Measurements from ENCODE around the gene RABGAP1L.

RABGAP1L gene

DNA sequence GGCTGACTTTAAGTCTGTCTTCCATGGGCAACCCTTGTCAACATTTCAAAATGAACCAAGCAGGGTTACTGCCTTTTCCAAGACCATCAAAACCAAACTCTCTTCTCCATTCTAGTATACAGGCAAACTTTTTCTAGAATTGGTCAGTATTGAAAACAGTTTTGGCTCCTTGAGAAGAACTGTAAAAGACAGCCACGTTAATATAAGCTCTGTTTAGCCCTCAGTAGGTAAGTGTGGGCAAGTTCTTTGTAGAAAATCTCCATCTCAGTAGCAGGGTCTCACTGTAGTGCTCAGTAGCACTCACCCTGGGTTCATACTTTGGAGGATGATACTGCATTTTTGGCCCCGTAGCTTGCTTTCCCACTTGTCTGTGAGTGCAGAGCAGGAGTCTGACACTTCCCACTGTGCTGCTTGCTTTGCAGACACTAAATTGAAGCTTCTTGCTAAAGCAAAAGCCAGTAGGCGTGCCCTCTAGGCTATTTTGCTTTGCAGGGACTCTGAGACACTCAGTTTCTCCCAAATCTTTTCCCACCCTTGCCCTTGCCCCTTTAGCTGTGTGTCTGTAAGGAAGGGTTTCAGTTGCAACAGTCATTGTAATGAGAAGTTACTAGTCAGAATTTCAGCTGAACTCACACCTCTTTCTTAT, 806.2 kb downstream of the RABGAP1L start:
- TF ChIP-seq, protein P1, sequence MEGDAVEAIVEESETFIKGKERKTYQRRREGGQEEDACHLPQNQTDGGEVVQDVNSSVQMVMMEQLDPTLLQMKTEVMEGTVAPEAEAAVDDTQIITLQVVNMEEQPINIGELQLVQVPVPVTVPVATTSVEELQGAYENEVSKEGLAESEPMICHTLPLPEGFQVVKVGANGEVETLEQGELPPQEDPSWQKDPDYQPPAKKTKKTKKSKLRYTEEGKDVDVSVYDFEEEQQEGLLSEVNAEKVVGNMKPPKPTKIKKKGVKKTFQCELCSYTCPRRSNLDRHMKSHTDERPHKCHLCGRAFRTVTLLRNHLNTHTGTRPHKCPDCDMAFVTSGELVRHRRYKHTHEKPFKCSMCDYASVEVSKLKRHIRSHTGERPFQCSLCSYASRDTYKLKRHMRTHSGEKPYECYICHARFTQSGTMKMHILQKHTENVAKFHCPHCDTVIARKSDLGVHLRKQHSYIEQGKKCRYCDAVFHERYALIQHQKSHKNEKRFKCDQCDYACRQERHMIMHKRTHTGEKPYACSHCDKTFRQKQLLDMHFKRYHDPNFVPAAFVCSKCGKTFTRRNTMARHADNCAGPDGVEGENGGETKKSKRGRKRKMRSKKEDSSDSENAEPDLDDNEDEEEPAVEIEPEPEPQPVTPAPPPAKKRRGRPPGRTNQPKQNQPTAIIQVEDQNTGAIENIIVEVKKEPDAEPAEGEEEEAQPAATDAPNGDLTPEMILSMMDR (conservative IDR thresholded peaks at IDR 0.05; ENCODE audit: low read depth, low read length), result no peak
- no peak overlapping the region for H3K4me3 ChIP-seq (ENCODE audit: low read length)
- no peak for DNase-seq (ENCODE audit: low read depth)

DNA sequence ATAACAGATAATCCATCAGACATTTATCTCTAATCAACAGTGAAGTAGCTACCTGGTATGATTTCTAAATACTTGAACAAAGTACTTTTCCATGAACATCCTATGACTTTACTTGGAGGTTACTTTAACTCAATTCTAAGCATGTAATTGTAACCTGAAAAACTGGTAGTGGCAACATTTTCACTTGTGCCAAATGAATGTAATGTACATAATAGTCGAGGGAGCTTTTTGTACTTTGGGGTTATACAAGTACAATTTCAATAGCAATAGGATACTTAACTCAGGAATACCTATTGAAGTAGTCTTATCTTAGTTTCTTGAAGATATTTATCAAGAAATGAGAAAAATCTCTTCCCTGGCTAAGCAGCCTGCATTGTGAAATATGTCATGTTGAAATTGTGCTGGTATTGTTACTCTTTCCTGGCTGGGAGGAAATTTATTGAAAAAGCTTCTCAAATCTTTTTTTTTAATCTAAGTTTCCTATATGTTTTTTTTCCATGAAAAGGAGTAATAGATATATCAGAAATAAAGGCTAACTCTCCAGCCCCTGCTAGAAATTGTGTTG, 806.8 kb downstream of the RABGAP1L start:
- TF ChIP-seq, protein P1 (conservative IDR thresholded peaks at IDR 0.05; ENCODE audit: low read depth, low read length), result no peak
- H3K4me3 ChIP-seq (ENCODE audit: low read length), result no peak overlapping the region
- no peak for DNase-seq (ENCODE audit: low read depth)

DNA sequence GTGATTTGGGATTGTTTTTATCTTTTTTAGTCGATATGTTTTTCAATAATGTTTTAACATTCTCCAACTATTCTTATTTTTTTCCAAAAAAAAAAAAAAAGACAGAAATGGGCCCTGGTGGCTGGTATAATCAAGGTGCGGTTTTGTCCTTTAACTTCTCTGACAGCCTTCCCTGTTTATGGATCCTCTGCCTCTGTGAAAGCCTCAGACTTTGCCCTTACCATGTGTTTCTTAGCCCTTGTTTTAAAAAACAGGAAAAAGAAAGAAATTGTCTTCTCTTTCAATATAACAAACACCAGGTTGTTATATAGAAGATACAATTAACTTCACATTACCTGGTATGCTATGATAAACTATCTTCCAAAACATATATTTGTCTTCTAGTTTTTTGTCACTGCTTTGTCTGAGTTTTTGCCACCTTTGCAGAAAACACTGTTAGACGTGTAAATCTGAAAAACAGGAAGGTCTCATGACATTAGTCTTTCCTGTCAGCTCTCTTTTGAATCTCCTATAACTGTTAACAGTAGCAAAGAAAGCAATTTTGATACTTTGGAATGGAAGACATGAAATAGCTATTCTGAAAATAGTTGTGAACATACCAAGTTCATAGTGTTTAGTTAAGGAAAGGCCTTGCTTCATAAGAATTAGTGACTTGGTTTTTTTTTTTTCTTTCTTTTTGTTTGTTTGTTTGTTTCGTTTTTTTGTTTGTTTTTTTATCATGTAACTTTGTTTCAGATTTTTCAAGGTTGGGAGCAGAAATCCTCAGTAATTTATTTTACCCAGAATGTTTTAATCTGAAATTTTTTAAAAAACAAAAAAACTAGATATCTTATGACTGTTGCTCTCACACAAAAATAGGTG, 808.8 kb downstream of the RABGAP1L start:
- no peak overlapping the region for H3K4me3 ChIP-seq (ENCODE audit: low read length)
- TF ChIP-seq, protein P1 (conservative IDR thresholded peaks at IDR 0.05; ENCODE audit: low read depth, low read length), result no peak
- DNase-seq (ENCODE audit: low read depth), result no peak

DNA sequence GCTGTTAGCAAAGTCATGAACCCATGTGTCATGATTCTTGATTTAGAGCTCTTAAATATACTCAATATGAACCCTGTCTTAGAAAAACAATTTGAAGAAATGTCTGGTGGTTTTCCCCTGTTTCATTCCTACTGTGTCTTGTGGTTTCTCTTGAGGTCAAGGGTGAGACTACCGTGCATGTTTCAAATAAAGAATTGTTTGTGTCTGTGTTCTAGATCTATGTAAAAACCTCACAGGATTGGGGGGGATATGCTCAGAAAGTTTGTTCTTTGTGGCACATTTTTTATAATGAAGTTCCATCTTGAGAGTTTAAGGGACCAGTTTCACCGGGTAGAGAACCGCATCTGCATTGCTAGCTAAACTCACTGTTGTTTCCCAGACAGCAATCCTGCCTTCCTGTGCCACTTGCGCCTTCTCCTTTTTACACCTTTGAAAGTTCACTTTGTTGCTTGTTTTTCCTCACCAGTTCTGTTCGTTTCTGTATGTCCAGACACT, 809.5 kb downstream of the RABGAP1L start:
- peak; percentile 85 for DNase-seq (ENCODE audit: low read depth)
- H3K4me3 ChIP-seq (ENCODE audit: low read length), result no peak overlapping the region
- TF ChIP-seq, protein P1 (conservative IDR thresholded peaks at IDR 0.05; ENCODE audit: low read depth, low read length), result no peak

DNA sequence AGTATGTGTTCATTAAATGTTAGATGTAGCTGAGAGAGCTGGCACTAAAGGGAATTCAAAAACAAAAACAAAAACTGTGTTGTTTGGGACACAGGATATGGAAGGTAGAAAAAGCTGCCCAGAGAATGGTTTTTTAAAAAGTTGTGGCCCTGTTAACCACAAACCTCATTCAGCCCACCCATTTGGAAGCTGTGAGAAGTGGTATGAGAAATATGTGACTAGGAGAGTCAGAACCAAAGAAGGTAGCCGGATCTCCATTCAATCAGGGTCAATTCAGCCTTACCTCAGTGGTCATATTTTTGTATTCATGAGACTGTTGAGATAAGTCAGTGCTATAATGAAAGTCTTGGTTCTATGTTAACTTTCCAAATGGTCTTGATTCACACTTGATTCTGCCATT, 810.7 kb downstream of the RABGAP1L start:
- no peak for DNase-seq (ENCODE audit: low read depth)
- no peak overlapping the region for H3K4me3 ChIP-seq (ENCODE audit: low read length)
- TF ChIP-seq, protein P1 (conservative IDR thresholded peaks at IDR 0.05; ENCODE audit: low read depth, low read length), result no peak

DNA sequence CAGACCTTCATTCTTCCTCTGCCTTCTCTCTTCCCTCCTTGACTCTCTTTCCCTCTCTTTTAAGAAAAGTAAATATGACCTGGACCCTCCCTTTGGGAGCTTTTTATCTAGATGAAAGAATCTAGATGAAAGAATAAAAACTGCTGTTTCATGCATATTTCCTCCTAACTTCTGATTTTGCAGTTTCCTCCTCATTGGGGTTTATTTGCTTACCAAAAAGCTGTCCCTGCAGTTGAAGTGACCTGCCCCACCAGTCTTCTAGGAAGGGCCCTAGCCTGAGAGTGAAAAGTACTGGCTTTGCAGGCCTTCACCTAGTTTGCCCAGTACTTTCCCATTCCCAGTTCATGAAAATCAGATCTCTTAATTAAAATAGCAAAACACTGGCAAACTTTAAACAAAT, 812.1 kb downstream of the RABGAP1L start:
- TF ChIP-seq, protein P1 (conservative IDR thresholded peaks at IDR 0.05; ENCODE audit: low read depth, low read length), result no peak
- H3K4me3 ChIP-seq (ENCODE audit: low read length), result no peak overlapping the region
- no peak for DNase-seq (ENCODE audit: low read depth)

Measured in retinal pigment epithelial cell (primary cell).